ENCODE measurements around the gene ANKRD23.

DNA sequence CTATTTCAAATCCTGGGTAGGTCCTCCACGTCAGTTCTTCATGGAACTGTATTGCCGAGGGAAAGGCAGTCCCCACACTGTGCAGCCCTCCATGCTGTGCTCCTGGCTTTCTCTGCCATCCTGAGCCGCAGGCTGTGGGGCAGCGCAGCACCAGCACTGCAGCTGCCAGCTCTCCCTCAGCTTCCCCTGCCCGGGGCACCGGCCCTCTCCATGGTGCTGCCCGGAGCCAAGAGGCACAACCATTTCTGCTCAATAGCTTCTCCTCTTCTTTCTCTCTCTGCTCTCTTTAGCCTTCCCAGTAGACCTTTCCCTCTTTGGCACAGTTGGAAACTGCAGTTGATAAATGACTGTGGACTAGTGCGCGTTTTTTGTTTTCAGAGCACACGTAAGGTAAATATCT is 12.1 kb downstream of the ANKRD23 start:
- TF ChIP-seq, protein P1, sequence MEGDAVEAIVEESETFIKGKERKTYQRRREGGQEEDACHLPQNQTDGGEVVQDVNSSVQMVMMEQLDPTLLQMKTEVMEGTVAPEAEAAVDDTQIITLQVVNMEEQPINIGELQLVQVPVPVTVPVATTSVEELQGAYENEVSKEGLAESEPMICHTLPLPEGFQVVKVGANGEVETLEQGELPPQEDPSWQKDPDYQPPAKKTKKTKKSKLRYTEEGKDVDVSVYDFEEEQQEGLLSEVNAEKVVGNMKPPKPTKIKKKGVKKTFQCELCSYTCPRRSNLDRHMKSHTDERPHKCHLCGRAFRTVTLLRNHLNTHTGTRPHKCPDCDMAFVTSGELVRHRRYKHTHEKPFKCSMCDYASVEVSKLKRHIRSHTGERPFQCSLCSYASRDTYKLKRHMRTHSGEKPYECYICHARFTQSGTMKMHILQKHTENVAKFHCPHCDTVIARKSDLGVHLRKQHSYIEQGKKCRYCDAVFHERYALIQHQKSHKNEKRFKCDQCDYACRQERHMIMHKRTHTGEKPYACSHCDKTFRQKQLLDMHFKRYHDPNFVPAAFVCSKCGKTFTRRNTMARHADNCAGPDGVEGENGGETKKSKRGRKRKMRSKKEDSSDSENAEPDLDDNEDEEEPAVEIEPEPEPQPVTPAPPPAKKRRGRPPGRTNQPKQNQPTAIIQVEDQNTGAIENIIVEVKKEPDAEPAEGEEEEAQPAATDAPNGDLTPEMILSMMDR (IDR thresholded peaks at IDR 0.05; ENCODE audit: low read length), result no peak
- TF ChIP-seq EZH2phosphoT487 (IDR thresholded peaks at IDR 0.05; ENCODE audit: low read length), result no peak
